ENCODE data around the gene DGKD.

- TF ChIP-seq, protein P1, sequence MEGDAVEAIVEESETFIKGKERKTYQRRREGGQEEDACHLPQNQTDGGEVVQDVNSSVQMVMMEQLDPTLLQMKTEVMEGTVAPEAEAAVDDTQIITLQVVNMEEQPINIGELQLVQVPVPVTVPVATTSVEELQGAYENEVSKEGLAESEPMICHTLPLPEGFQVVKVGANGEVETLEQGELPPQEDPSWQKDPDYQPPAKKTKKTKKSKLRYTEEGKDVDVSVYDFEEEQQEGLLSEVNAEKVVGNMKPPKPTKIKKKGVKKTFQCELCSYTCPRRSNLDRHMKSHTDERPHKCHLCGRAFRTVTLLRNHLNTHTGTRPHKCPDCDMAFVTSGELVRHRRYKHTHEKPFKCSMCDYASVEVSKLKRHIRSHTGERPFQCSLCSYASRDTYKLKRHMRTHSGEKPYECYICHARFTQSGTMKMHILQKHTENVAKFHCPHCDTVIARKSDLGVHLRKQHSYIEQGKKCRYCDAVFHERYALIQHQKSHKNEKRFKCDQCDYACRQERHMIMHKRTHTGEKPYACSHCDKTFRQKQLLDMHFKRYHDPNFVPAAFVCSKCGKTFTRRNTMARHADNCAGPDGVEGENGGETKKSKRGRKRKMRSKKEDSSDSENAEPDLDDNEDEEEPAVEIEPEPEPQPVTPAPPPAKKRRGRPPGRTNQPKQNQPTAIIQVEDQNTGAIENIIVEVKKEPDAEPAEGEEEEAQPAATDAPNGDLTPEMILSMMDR (IDR thresholded peaks at IDR 0.05 in 2 of 3, conservative IDR thresholded peaks at IDR 0.05 in 1 of 3; ENCODE audit: control insufficient read depth in 2 of 3, extremely low read depth in 1 of 3, insufficient read depth in 1 of 3, low read depth in 3 of 3, low read length in 3 of 3) = no peak
- no peak for TF ChIP-seq SMARCA5 (IDR thresholded peaks at IDR 0.05)
- no peak for TF ChIP-seq PML (IDR thresholded peaks at IDR 0.05; ENCODE audit: low read length)
- TF ChIP-seq SPI1 (IDR thresholded peaks at IDR 0.05; ENCODE audit: borderline replicate concordance, insufficient read depth, low read depth, low read length) = no peak
- no peak for TF ChIP-seq TCF7 (IDR thresholded peaks at IDR 0.05; ENCODE audit: borderline replicate concordance)
- TF ChIP-seq YY1 (IDR thresholded peaks at IDR 0.05; ENCODE audit: low read depth, low read length) = no peak
- no peak for TF ChIP-seq MXI1 (IDR thresholded peaks at IDR 0.05; ENCODE audit: low read depth, low read length)
- no peak for TF ChIP-seq MAX (IDR thresholded peaks at IDR 0.05; ENCODE audit: low read depth, low read length)
- TF ChIP-seq HDGF (IDR thresholded peaks at IDR 0.05) = no peak
These were observed 114.4 kb downstream of the DGKD start for GRCh38 chr2:233468741-233469110.
